NCI-H2196 treated with DMSO at 0.1 percent for 48 hours (cell line): Measurements from ENCODE around the gene OR6C76.

ENCODE experiments used
- DNase-seq: peaks from one replicate; lab custom pipeline; 2025; ENCODE audit not compliant: unreplicated experiment; lab: John Stamatoyannopoulos, UW

OR6C76 gene

GRCh38 chr12:55467836-55468235 lies 41.8 kb downstream of the OR6C76 start:
- no peak for DNase-seq

GRCh38 chr12:55469291-55469690 lies 43.2 kb downstream of the OR6C76 start:
- DNase-seq = no peak

- DNase-seq = no peak
Observed at GRCh38 chr12:55470088-55470829, 44.2 kb downstream of the OR6C76 start, which contains the start of gene OR6C70. TSS of gene OR6C70 (minus strand) at chr12:55470138. CDS start at chr12:55470138, 0 bp downstream.

- no peak for DNase-seq
Observed at GRCh38 chr12:55472264-55472663, 46.2 kb downstream of the OR6C76 start.
